IMR-90 (cell line): ENCODE measurements around the gene SMYD2. TPM values are rescaled to one million over a fixed set of nuclear protein-coding genes. Genes with fewer than 3 reads are reported as not detected.

Experiments
- ATAC-seq: fragments of 200-7000 bp; cut with Tn5 transposase; 2 replicates; pipeline ENCODE4 v1.9.1; 2020; ENCODE audit warnings: low read depth, mild to moderate bottlenecking, moderate library complexity
- BruUV-seq: library from RNA; stranded (reverse); fragments of 400-500 nt; replicated peaks from 2 replicates; lab custom pipeline; 2021; lab: Mats Ljungman, UMichigan
- CTCF ChIA-PET: fragments of 300-600 bp; formaldehyde crosslinking; extraction: SDS; loops from one replicate; lab custom pipeline; 2021; ENCODE audit warnings: antibody characterized with exemption; lab: Yijun Ruan, JAX
- POLR2A ChIA-PET: fragments of 300-600 bp; sonication (Branson Sonifier 250); formaldehyde crosslinking; loops from one replicate; lab custom pipeline; 2022; ENCODE audit warnings: antibody characterized with exemption; ENCODE audit not compliant: unreplicated experiment; lab: Charles Lee
- DNase-seq: peaks from one replicate; pipeline ENCODE4 v3.0.0; 2013
- H2AFZ ChIP-seq: replicated peaks from 2 replicates; pipeline ENCODE3; 2013; ENCODE audit warnings: low read length, mild to moderate bottlenecking; ENCODE audit not compliant: poor library complexity
- H2AK5ac ChIP-seq: 2 replicates; pipeline ENCODE4 v1.6.1; 2013; ENCODE audit warnings: low read depth, low read length, inconsistent platforms
- H2AK9ac ChIP-seq: replicated peaks from 2 replicates; pipeline ENCODE3; 2013; ENCODE audit warnings: mild to moderate bottlenecking, low read depth, low read length, moderate library complexity; ENCODE audit not compliant: poor library complexity
- H2BK120ac ChIP-seq: 2 replicates; pipeline ENCODE4 v1.6.1; 2013; ENCODE audit warnings: low read depth, low read length, inconsistent platforms
- H2BK15ac ChIP-seq: 3 replicates; pipeline ENCODE4 v1.6.1; 2013; ENCODE audit warnings: low read depth, low read length, inconsistent platforms
- H2BK20ac ChIP-seq: 2 replicates; pipeline ENCODE4 v1.6.1; 2013; ENCODE audit warnings: low read depth, mild to moderate bottlenecking, inconsistent platforms, low read length, moderate library complexity
- H2BK5ac ChIP-seq: 2 replicates; pipeline ENCODE4 v1.6.1; 2013; ENCODE audit warnings: mild to moderate bottlenecking, low read depth, low read length, inconsistent platforms; ENCODE audit not compliant: poor library complexity, severe bottlenecking
- H3K14ac ChIP-seq: replicated peaks from 2 replicates; pipeline ENCODE4 v1.6.1; 2013; ENCODE audit warnings: low read depth, low read length, inconsistent platforms
- H3K18ac ChIP-seq: 2 replicates; pipeline ENCODE4 v1.6.1; 2013; ENCODE audit warnings: low read depth, low read length, control low read depth
- H3K23ac ChIP-seq: 2 replicates; pipeline ENCODE4 v1.6.1; 2013; ENCODE audit warnings: low read depth, low read length, inconsistent platforms
- H3K27ac ChIP-seq: 2 replicates; pipeline ENCODE4 v1.5.1; 2013; ENCODE audit warnings: mild to moderate bottlenecking, control low read depth, low read length; ENCODE audit not compliant: insufficient read depth
- H3K27me3 ChIP-seq: 2 replicates; pipeline ENCODE4 v1.6.1; 2013; ENCODE audit warnings: low read length; ENCODE audit not compliant: control insufficient read depth, insufficient read depth
- H3K36me3 ChIP-seq: 2 replicates; pipeline ENCODE4 v1.6.1; 2013; ENCODE audit warnings: low read length, mixed read lengths; ENCODE audit not compliant: control insufficient read depth, insufficient read depth
- H3K4ac ChIP-seq: 2 replicates; pipeline ENCODE4 v1.6.1; 2013; ENCODE audit warnings: low read depth, low read length, inconsistent platforms
- H3K4me1 ChIP-seq: 2 replicates; pipeline ENCODE4 v1.6.1; 2013; ENCODE audit warnings: low read length, mixed read lengths; ENCODE audit not compliant: control insufficient read depth, insufficient read depth
- H3K4me2 ChIP-seq: 2 replicates; pipeline ENCODE4 v1.6.1; 2013; ENCODE audit warnings: low read depth, mild to moderate bottlenecking, control low read depth, low read length, moderate library complexity
- H3K4me3 ChIP-seq: 2 replicates; pipeline ENCODE4 v1.5.1; 2013; ENCODE audit warnings: low read depth, mild to moderate bottlenecking, control low read depth, low read length, moderate library complexity; ENCODE audit not compliant: insufficient read depth
- H3K56ac ChIP-seq: 2 replicates; pipeline ENCODE4 v1.6.1; 2013; ENCODE audit warnings: low read length, inconsistent platforms; ENCODE audit not compliant: insufficient read depth; ENCODE audit errors: extremely low read depth
- H3K79me1 ChIP-seq, 2 experiments: 2 replicates each; pipeline ENCODE4 v1.6.1; 2013; ENCODE audit warnings: low read length in 2 of 2, inconsistent platforms in 1 of 2, low read depth in 1 of 2
- H3K9ac ChIP-seq: 2 replicates; pipeline ENCODE4 v1.6.1; 2013; ENCODE audit warnings: low read depth, low read length, control low read depth
- H3K9me1 ChIP-seq: 2 replicates; pipeline ENCODE4 v1.6.1; 2013; ENCODE audit warnings: low read length, inconsistent platforms; ENCODE audit not compliant: insufficient read depth
- H3K9me3 ChIP-seq: 2 replicates; pipeline ENCODE4 v1.6.1; 2013; ENCODE audit warnings: low read length; ENCODE audit not compliant: control insufficient read depth, insufficient read depth
- H4K20me1 ChIP-seq: 2 replicates; pipeline ENCODE4 v1.6.1; 2013; ENCODE audit warnings: low read length, inconsistent platforms; ENCODE audit not compliant: insufficient read depth
- H4K5ac ChIP-seq: 2 replicates; pipeline ENCODE4 v1.6.1; 2013; ENCODE audit warnings: mild to moderate bottlenecking, low read depth, low read length, control low read depth
- H4K8ac ChIP-seq, 2 experiments: 2 replicates each; pipeline ENCODE4 v1.6.1; 2013; ENCODE audit warnings: low read depth in 2 of 2, low read length in 2 of 2, control low read depth in 1 of 2, inconsistent platforms in 1 of 2
- H4K91ac ChIP-seq: 2 replicates; pipeline ENCODE4 v1.6.1; 2013; ENCODE audit warnings: low read depth, low read length, inconsistent platforms; ENCODE audit not compliant: insufficient read depth
- CEBPB ChIP-seq: IDR thresholded peaks from 2 replicates; pipeline ENCODE4 v1.6.1; 2012; ENCODE audit warnings: low read depth, low read length, improper control_type of control experiment
- CTCF ChIP-seq: conservative IDR thresholded peaks from 2 replicates; pipeline ENCODE4 v1.5.1; 2012; ENCODE audit warnings: mild to moderate bottlenecking, low read depth, low read length, improper control_type of control experiment
- MAFK ChIP-seq: IDR thresholded peaks from 2 replicates; pipeline ENCODE4 v1.6.1; 2012; ENCODE audit warnings: low read depth, low read length, improper control_type of control experiment
- MAZ ChIP-seq: IDR thresholded peaks from 2 replicates; pipeline ENCODE4 v1.6.1; 2012; ENCODE audit warnings: low read depth, mild to moderate bottlenecking, low read length, improper control_type of control experiment, moderate library complexity, borderline replicate concordance
- MXI1 ChIP-seq: IDR thresholded peaks from 2 replicates; pipeline ENCODE4 v1.6.1; 2012; ENCODE audit warnings: low read depth, mild to moderate bottlenecking, low read length, moderate library complexity, borderline replicate concordance
- NFE2L2 ChIP-seq: fragments of 150-350 bp; IDR thresholded peaks from 2 replicates; pipeline ENCODE4 v1.6.1; 2016; ENCODE audit warnings: low read depth, mild to moderate bottlenecking, low read length
- RFX5 ChIP-seq: IDR thresholded peaks from 2 replicates; pipeline ENCODE4 v1.8.0; 2012; ENCODE audit warnings: low read depth, mild to moderate bottlenecking, low read length, moderate library complexity
- USF2 ChIP-seq: fragments of 150-350 bp; IDR thresholded peaks from 2 replicates; pipeline ENCODE4 v1.6.1; 2017; ENCODE audit warnings: mild to moderate bottlenecking, antibody characterized with exemption, low read length, low read depth
- WGBS, 2 experiments: methylation state at CpG; one replicate each; pipeline versions ENCODE4 v1.1.5 to v1.1.7; 2013; ENCODE audit warnings: missing lambda C conversion rate in 2 of 2; ENCODE audit not compliant: insufficient read length in 1 of 2; ENCODE audit errors: extremely low coverage in 2 of 2; 5-methylcytosine and 5-hydroxymethylcytosine counted together
- dilution Hi-C: fragments of 300-500 bp; cut with HindIII; formaldehyde crosslinking; loops from one replicate; pipeline ENCODE4 v1.14.3; 2018; ENCODE audit warnings: low sequenced_read_pairs; ENCODE audit not compliant: unreplicated experiment
- in situ Hi-C: fragments of 300-500 bp; cut with MboI; formaldehyde crosslinking; loops from 3 replicates; pipeline ENCODE4 v1.14.3; 2019; ENCODE audit warnings: low sequenced_read_pairs, inconsistent platforms, mixed read lengths
- intact Hi-C: fragments of 100-400 bp; cut with micrococcal nuclease; formaldehyde crosslinking; loops from 2 replicates; pipeline ENCODE4 v1.10.0; 2022
- polyA plus RNA-seq, 3 experiments: library from polyadenylated mRNA; depleted of rRNA; stranded (reverse); fragments of >200 nt; gene quantifications; 2 replicates each; pipeline ENCODE4 v1.2.3, GENCODE V29; 2012; ENCODE audit warnings: low replicate concordance in 1 of 3
- total RNA-seq: library from RNA; depleted of rRNA; stranded (reverse); fragments of >200 nt; gene quantifications from 2 replicates; pipeline ENCODE4 v1.2.3, GENCODE V29; 2012

The SMYD2 gene
- total and polyA plus RNA-seq, 2 of the 4 experiments (the other 2 are of a cell fraction) = 32.7 to 61.7 TPM

- peaks cover 40% of the 10 kb centered on the region for H3K36me3 ChIP-seq
- intact Hi-C loops = no loop called here
- no peak overlapping the region for H3K23ac ChIP-seq
- no peaks in the 10 kb centered on the region; the same call in 1 of the 2 replicates for H4K20me1 ChIP-seq
- H2BK20ac ChIP-seq = no peak overlapping the region
- H3K9me1 ChIP-seq = peaks cover 19% of the 10 kb centered on the region; the same call in 1 of the 2 replicates
- H3K9me3 ChIP-seq = no peaks in the 10 kb centered on the region
- H2AFZ ChIP-seq = no peak overlapping the region
- dilution Hi-C loops = no loop called here
- POLR2A ChIA-PET = no interaction called here
- no peak overlapping the region for H3K4me3 ChIP-seq
- DNase-seq (no peak), ATAC-seq (no peak)
- H3K56ac ChIP-seq = no peak overlapping the region
- H3K14ac ChIP-seq = no peak overlapping the region
- WGBS, 2 experiments = 96% methylated on average over 3 of the region's 8 CpGs; no CpG with 5 or more reads in 1 of the 2 experiments
- no peak overlapping the region for H2BK5ac ChIP-seq
- H3K18ac ChIP-seq = no peak overlapping the region
- in situ Hi-C loops = no loop called here
- no peak overlapping the region for H3K4ac ChIP-seq
- no peak overlapping the region for H4K5ac ChIP-seq
- no peak overlapping the region for H4K8ac ChIP-seq
- no peaks in the 10 kb centered on the region for H3K27me3 ChIP-seq
- H2AK9ac ChIP-seq = no peak overlapping the region
- no peak for TF ChIP-seq MAFK
- no peak for TF ChIP-seq USF2
- TF ChIP-seq CEBPB = no peak
- TF ChIP-seq MXI1 = no peak
- no peak for TF ChIP-seq MAZ
- TF ChIP-seq RFX5 = no peak
- TF ChIP-seq NFE2L2 = no peak
- no peak for TF ChIP-seq CTCF
- CTCF ChIA-PET = no interaction called here
- H3K27ac ChIP-seq = no peak overlapping the region
- no peak overlapping the region for H2BK15ac ChIP-seq
- peaks cover under 1% of the 10 kb centered on the region; the same call in 1 of the 2 replicates for H3K4me1 ChIP-seq
- H4K91ac ChIP-seq = no peak overlapping the region
- peaks cover 4 to 34% of the 10 kb centered on the region in 2 experiments; a peak in 3 of 4 replicates for H3K79me1 ChIP-seq
- no peak overlapping the region for H3K4me2 ChIP-seq
- H2AK5ac ChIP-seq = no peak overlapping the region
- no TSS peak for BruUV-seq
- H3K9ac ChIP-seq = no peak overlapping the region
- no peak overlapping the region for H2BK120ac ChIP-seq
Measured at GRCh38 chr1:214369364-214369763, 88.4 kb downstream of the SMYD2 start.
